Measurements from ENCODE around the gene NPAS3. TPM values are rescaled to one million over a fixed set of nuclear protein-coding genes. Genes with fewer than 3 reads are reported as not detected.

Gene NPAS3
- total RNA-seq, 1 experiment from 2014 or later: 15.6 TPM

DNA sequence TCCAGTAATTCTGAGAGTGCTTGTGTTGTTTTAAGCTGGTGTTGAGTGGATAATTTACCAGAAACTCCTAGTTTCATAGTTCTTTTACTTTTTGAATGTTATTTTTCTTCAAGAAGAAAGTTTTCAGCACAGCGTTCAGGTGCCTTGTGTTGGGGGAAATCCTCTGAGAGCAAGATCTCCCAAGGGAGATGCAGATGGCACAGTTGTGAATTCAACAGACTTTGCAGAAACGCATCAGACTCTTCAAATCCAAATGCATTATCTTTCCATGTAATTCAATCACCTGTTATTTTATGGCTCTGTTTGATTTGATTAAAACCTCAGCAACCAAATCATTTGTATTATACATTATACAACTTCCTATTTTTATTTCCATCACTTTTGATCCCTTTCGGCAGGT, 572.3 kb downstream of the NPAS3 start:
- no TSS peak for BruUV-seq (replicated peaks)
- no peak overlapping the region for H3K4me3 ChIP-seq (ENCODE audit: low read depth, low read length, poor library complexity, severe bottlenecking)
- no peaks in the 10 kb centered on the region for H3K9me3 ChIP-seq (ENCODE audit: low read depth, low read length, poor library complexity, severe bottlenecking)
- intact Hi-C loops (cut with micrococcal nuclease; ENCODE audit: unreplicated experiment): no loop called here
- H3K36me3 ChIP-seq (ENCODE audit: insufficient read depth, low read length, poor library complexity, severe bottlenecking): no peaks in the 10 kb centered on the region
- no peak for TF ChIP-seq CTCF (conservative IDR thresholded peaks at IDR 0.05; ENCODE audit: low read depth, low read length)
- no peak for DNase-seq (ENCODE audit: low spot score)
- peaks cover 22% of the 10 kb centered on the region for H3K4me1 ChIP-seq (ENCODE audit: insufficient read depth, low read length, poor library complexity, severe bottlenecking)
- CTCF ChIA-PET: no interaction called here
- no peak overlapping the region for H3K27ac ChIP-seq (ENCODE audit: low read depth, low read length, poor library complexity, severe bottlenecking)
- POLR2A ChIA-PET (ENCODE audit: low non-redundant PET): interaction anchor here (0.6 kb wide), 1 partner anchor 264 kb away, joined by 7 read pairs; no protein-coding TSS in a partner anchor
- no peaks in the 10 kb centered on the region for H3K27me3 ChIP-seq (replicated peaks; ENCODE audit: insufficient read depth, low read depth, low read length, poor library complexity)

DNA sequence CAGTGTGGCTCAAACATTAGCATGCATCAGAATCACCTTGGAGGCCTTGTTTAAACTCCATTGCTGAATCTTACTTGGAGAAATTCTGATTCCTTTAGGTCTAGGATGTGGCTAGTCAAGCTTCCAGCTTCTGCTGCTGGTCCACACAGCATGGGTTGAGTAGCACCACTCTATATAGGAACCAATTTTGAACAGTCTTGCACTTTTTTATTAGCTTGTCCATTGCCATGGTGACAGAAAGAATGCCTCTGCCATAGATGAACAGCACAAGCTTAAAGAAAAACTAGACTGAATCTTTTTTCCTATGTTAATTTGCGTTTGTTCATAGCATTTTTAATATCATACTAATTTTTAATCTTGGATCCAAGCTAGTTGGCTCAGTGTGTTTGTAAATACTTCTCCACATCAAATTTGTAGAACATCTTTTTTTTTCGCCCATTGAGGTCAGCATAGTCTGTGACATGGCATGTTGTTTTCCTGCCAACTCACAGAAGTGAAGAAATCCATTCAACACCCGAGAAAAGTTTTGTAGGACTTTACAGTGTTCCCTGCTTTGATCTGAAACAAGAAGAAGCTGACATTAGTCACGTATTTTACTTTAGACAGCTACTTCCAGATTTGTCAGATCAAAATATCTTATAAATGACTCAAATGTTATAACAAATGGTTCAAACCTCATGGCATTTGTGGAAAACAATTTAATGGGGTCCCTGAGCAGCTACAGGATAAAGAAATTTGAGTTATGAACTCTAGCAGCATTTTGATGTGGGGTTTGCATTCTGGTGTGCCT, 573.4 kb downstream of the NPAS3 start:
- BruUV-seq (replicated peaks): no TSS peak
- no peak overlapping the region for H3K27ac ChIP-seq (ENCODE audit: low read depth, low read length, poor library complexity, severe bottlenecking)
- no peaks in the 10 kb centered on the region for H3K36me3 ChIP-seq (ENCODE audit: insufficient read depth, low read length, poor library complexity, severe bottlenecking)
- H3K4me1 ChIP-seq (ENCODE audit: insufficient read depth, low read length, poor library complexity, severe bottlenecking): peaks cover 29% of the 10 kb centered on the region
- POLR2A ChIA-PET (ENCODE audit: low non-redundant PET): no interaction called here
- no peak for TF ChIP-seq EZH2 (IDR thresholded peaks at IDR 0.05; ENCODE audit: borderline replicate concordance, low read depth, low read length, poor library complexity, severe bottlenecking)
- H3K27me3 ChIP-seq (replicated peaks; ENCODE audit: insufficient read depth, low read depth, low read length, poor library complexity): no peaks in the 10 kb centered on the region
- intact Hi-C loops (cut with micrococcal nuclease; ENCODE audit: unreplicated experiment): no loop called here
- H3K9me3 ChIP-seq (ENCODE audit: low read depth, low read length, poor library complexity, severe bottlenecking): no peaks in the 10 kb centered on the region
- CTCF ChIA-PET: interaction anchor here (0.6 kb wide), 1 partner anchor 322 kb away, joined by 3 read pairs; no protein-coding TSS in a partner anchor
- no peak overlapping the region for H3K4me3 ChIP-seq (ENCODE audit: low read depth, low read length, poor library complexity, severe bottlenecking)
- DNase-seq (ENCODE audit: low spot score): no peak

GRCh38 chr14:33515441-33515840, 576.8 kb downstream of the NPAS3 start:
- Histone ChIP-seq H3K4me3 (ENCODE audit: low read depth, low read length, poor library complexity, severe bottlenecking) (no peak overlapping the region), H3K36me3 (ENCODE audit: insufficient read depth, low read length, poor library complexity, severe bottlenecking) (no peaks in the 10 kb centered on the region), H3K4me1 (ENCODE audit: insufficient read depth, low read length, poor library complexity, severe bottlenecking) (peaks cover 21% of the 10 kb centered on the region), H3K27me3 (replicated peaks; ENCODE audit: insufficient read depth, low read depth, low read length, poor library complexity) (no peaks in the 10 kb centered on the region), H3K9me3 (ENCODE audit: low read depth, low read length, poor library complexity, severe bottlenecking) (no peaks in the 10 kb centered on the region), H3K27ac (ENCODE audit: low read depth, low read length, poor library complexity, severe bottlenecking) (no peak overlapping the region)
- BruUV-seq (replicated peaks): no TSS peak
- ChIA-PET CTCF (no interaction called here), POLR2A (ENCODE audit: low non-redundant PET) (no interaction called here)
- no peak for DNase-seq (ENCODE audit: low spot score)
- intact Hi-C loops (cut with micrococcal nuclease; ENCODE audit: unreplicated experiment): no loop called here
- no peak for TF ChIP-seq CTCF (conservative IDR thresholded peaks at IDR 0.05; ENCODE audit: low read depth, low read length)
- no peak for TF ChIP-seq EZH2 (IDR thresholded peaks at IDR 0.05; ENCODE audit: borderline replicate concordance, low read depth, low read length, poor library complexity, severe bottlenecking)

GRCh38 chr14:33515899-33516298, 577.2 kb downstream of the NPAS3 start:
- no peak for TF ChIP-seq EZH2 (IDR thresholded peaks at IDR 0.05; ENCODE audit: borderline replicate concordance, low read depth, low read length, poor library complexity, severe bottlenecking)
- Histone ChIP-seq H3K27me3 (replicated peaks; ENCODE audit: insufficient read depth, low read depth, low read length, poor library complexity) (no peaks in the 10 kb centered on the region), H3K4me1 (ENCODE audit: insufficient read depth, low read length, poor library complexity, severe bottlenecking) (peaks cover 16% of the 10 kb centered on the region), H3K9me3 (ENCODE audit: low read depth, low read length, poor library complexity, severe bottlenecking) (no peaks in the 10 kb centered on the region), H3K36me3 (ENCODE audit: insufficient read depth, low read length, poor library complexity, severe bottlenecking) (no peaks in the 10 kb centered on the region), H3K27ac (ENCODE audit: low read depth, low read length, poor library complexity, severe bottlenecking) (no peak overlapping the region), H3K4me3 (ENCODE audit: low read depth, low read length, poor library complexity, severe bottlenecking) (no peak overlapping the region)
- intact Hi-C loops (cut with micrococcal nuclease; ENCODE audit: unreplicated experiment): no loop called here
- no TSS peak for BruUV-seq (replicated peaks)
- ChIA-PET CTCF (no interaction called here), POLR2A (ENCODE audit: low non-redundant PET) (no interaction called here)
- no peak for DNase-seq (ENCODE audit: low spot score)
